Measurements from ENCODE around the gene STING1. TPM values are rescaled to one million over a fixed set of nuclear protein-coding genes. Genes with fewer than 3 reads are reported as not detected.

Gene STING1
- total RNA-seq, 1 donor from 2014 or later = 18.9 TPM

- TF ChIP-seq CTCF (conservative IDR thresholded peaks at IDR 0.05; ENCODE audit: low read depth, low read length) = no peak
- H3K4me3 ChIP-seq (ENCODE audit: low read depth, low read length) = no peak overlapping the region
- DNase-seq (ENCODE audit: low read depth) = no peak
Observed at GRCh38 chr5:139468421-139468931, 14.1 kb downstream of the STING1 start.

DNA sequence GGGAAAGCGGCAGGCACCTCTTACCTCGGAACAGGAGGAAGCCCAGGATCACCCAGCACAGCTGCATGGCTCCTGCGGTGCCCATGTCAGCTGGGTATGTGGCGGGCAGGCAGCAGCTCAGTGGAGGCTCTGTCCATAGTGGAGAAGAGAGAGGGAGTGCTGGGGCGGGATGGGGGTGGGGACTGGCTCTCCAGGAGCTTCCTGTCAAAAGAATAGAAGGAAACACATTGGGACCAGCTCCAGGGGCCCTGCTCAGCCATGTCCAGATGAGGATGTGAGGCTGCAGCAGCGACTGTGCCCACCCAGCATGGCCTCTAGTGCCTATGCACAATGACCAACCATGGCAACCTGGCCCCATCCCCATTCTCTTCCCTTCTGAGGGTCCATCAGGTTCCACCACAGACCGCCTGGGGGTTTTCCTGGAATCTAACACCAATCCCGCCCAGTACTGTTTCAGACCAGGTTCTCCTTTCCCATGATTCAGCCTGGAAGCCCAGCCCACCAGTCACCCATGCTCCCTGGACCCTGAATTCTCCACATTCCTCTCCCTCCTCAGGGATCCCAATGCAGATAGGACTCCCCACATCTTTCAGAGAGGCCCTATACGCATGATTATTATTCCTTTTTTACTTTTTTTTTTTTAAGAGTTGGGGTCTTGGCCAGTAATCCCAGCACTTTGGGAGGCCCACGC, 19.8 kb downstream of the STING1 start, which contains the start of gene ECSCR:
Gene ECSCR (minus strand): TSS at position 158 of the 691 bp plus-strand sequence. CDS start 73 bp downstream, at position 85.
- DNase-seq (ENCODE audit: low read depth) = no peak
- no peak within 1 kb of the TSS for H3K4me3 ChIP-seq (ENCODE audit: low read depth, low read length)
- no peak for TF ChIP-seq CTCF (conservative IDR thresholded peaks at IDR 0.05; ENCODE audit: low read depth, low read length)

DNA sequence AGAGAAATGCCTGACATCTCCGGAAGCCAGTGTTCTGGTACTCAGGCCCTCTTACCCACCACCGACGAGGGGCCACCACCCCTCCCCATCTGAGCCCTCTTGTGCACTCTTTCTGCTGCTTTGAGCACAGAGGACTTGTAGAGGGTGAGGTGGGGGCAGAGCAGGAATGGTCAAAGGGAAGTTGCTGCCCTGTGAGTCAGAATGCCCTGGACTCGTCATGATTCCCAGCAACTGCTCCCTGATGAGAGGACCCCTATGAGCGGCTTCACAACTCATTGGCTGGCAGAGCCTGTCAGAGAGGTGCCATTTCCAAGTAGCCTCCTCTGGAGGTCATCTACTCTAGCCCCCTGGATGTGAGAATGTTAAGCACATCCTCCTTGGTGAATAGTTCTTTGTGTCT, 20.9 kb downstream of the STING1 start:
- TF ChIP-seq CTCF (conservative IDR thresholded peaks at IDR 0.05; ENCODE audit: low read depth, low read length) = no peak
- H3K4me3 ChIP-seq (ENCODE audit: low read depth, low read length) = no peak overlapping the region
- no peak for DNase-seq (ENCODE audit: low read depth)

- DNase-seq (ENCODE audit: low read depth) = no peak
- no peak overlapping the region for H3K4me3 ChIP-seq (ENCODE audit: low read depth, low read length)
- TF ChIP-seq CTCF (conservative IDR thresholded peaks at IDR 0.05; ENCODE audit: low read depth, low read length) = no peak
Observed at GRCh38 chr5:139461176-139461575, 21.4 kb downstream of the STING1 start.

GRCh38 chr5:139460455-139460854, 22.1 kb downstream of the STING1 start:
- no peak for TF ChIP-seq CTCF (conservative IDR thresholded peaks at IDR 0.05; ENCODE audit: low read depth, low read length)

GRCh38 chr5:139459451-139459934, 23.1 kb downstream of the STING1 start:
- DNase-seq (ENCODE audit: low read depth) = no peak
- no peak overlapping the region for H3K4me3 ChIP-seq (ENCODE audit: low read depth, low read length)
- TF ChIP-seq CTCF (conservative IDR thresholded peaks at IDR 0.05; ENCODE audit: low read depth, low read length) = no peak

More at GRCh38 chr5:139460455-139460854, 22.1 kb downstream of the STING1 start:
- no peak for DNase-seq (ENCODE audit: low read depth)
- H3K4me3 ChIP-seq (ENCODE audit: low read depth, low read length) = no peak overlapping the region

All from epithelial cell of proximal tubule (primary cell).